HepG2 (cell line): ENCODE results near the gene PPP4R4. TPM values are rescaled to one million over a fixed set of nuclear protein-coding genes. Genes with fewer than 3 reads are reported as not detected.

Experiments used
- DNMT3B ChIP-seq: conservative IDR thresholded peaks from 2 replicates; pipeline ENCODE4 v1.6.1; 2016; ENCODE audit warnings: missing biosample characterization, control low read depth
- HDAC1 ChIP-seq: sonication (generic); formaldehyde crosslinking; IDR thresholded peaks from 2 replicates; pipeline ENCODE4 v1.5.1; 2020; ENCODE audit warnings: mild to moderate bottlenecking, missing genetic modification reagents
- NFIB ChIP-seq: sonication (generic); formaldehyde crosslinking; IDR thresholded peaks from 2 replicates; pipeline ENCODE4 v1.9.0; 2021; ENCODE audit warnings: missing genetic modification reagents, mild to moderate bottlenecking, borderline replicate concordance
- NFRKB ChIP-seq: fragments of 450-650 bp; IDR thresholded peaks from 2 replicates; pipeline ENCODE4 v1.6.1; 2017
- TEAD3 ChIP-seq: optimal IDR thresholded peaks from 2 replicates; pipeline ENCODE3; 2016; ENCODE audit warnings: borderline replicate concordance
- TGIF2 ChIP-seq: IDR thresholded peaks from 2 replicates; pipeline ENCODE4 v1.6.1; 2016; ENCODE audit warnings: control low read depth, missing compliant biosample characterization
- THRA ChIP-seq: sonication (generic); formaldehyde crosslinking; IDR thresholded peaks from 2 replicates; pipeline ENCODE4 v1.4.0; 2020; ENCODE audit warnings: missing genetic modification reagents, borderline replicate concordance
- USF2 ChIP-seq, 2 experiments: sonication (generic) in 1 of 2; formaldehyde crosslinking in 1 of 2; IDR thresholded peaks; 2 replicates each; pipeline versions ENCODE4 v1.5.1 to v1.6.1; 2011 to 2020; ENCODE audit warnings: borderline replicate concordance in 1 of 2, low read depth in 1 of 2, low read length in 1 of 2, mild to moderate bottlenecking in 1 of 2, missing genetic modification reagents in 1 of 2, moderate library complexity in 1 of 2
- ZBTB3 ChIP-seq: sonication (generic); formaldehyde crosslinking; IDR thresholded peaks from 2 replicates; pipeline ENCODE4 v1.4.0; 2020; ENCODE audit warnings: low read depth, mild to moderate bottlenecking, moderate library complexity, missing genetic modification reagents, borderline replicate concordance
- ZNF224 ChIP-seq: sonication (generic); formaldehyde crosslinking; IDR thresholded peaks from 2 replicates; pipeline ENCODE4 v1.5.0; 2020; ENCODE audit warnings: mild to moderate bottlenecking, missing genetic modification reagents
- ZNF235 ChIP-seq: sonication (generic); formaldehyde crosslinking; IDR thresholded peaks from 2 replicates; pipeline ENCODE4 v1.8.1; 2023; ENCODE audit warnings: mild to moderate bottlenecking, missing genetic modification reagents, borderline replicate concordance
- ZNF256 ChIP-seq: sonication (generic); formaldehyde crosslinking; conservative IDR thresholded peaks from 2 replicates; pipeline ENCODE4 v1.4.0; 2020; ENCODE audit warnings: missing genetic modification reagents
- ZNF260 ChIP-seq: sonication (generic); formaldehyde crosslinking; IDR thresholded peaks from 2 replicates; pipeline ENCODE4 v1.4.0; 2020; ENCODE audit warnings: missing genetic modification reagents, low read depth, mild to moderate bottlenecking, borderline replicate concordance
- ZNF646 ChIP-seq: sonication (generic); formaldehyde crosslinking; IDR thresholded peaks from 2 replicates; pipeline ENCODE4 v1.9.0; 2021; ENCODE audit warnings: mild to moderate bottlenecking, missing genetic modification reagents
- ZNF670 ChIP-seq: sonication (generic); formaldehyde crosslinking; IDR thresholded peaks from 2 replicates; pipeline ENCODE4 v1.8.0; 2022; ENCODE audit warnings: mild to moderate bottlenecking, missing genetic modification reagents, borderline replicate concordance
- ZNF737 ChIP-seq: sonication (generic); formaldehyde crosslinking; IDR thresholded peaks from 2 replicates; pipeline ENCODE4 v1.5.0; 2020; ENCODE audit warnings: missing genetic modification reagents, mild to moderate bottlenecking, borderline replicate concordance
- polyA plus RNA-seq, 8 experiments: library from polyadenylated mRNA; depleted of rRNA in 3 of 8; stranded (reverse) in 7 of 8; unstranded in 1 of 8; fragments of >200 nt; fragmentation: Illumina TruSeq in 4 of 8; extraction: Trizol in 4 of 8; gene quantifications; 2 replicates each; pipeline versions ENCODE4 v1.2.1 to v1.2.3, GENCODE V29; 2011 to 2016; ENCODE audit warnings: low read depth in 4 of 8, missing spikeins in 1 of 8, mixed read lengths in 1 of 8; ENCODE audit not compliant: insufficient read depth in 1 of 8
- total RNA-seq, 5 experiments: library from RNA; depleted of rRNA; stranded (reverse); fragments of >200 nt; fragmentation: Illumina TruSeq; extraction: Trizol; gene quantifications; 2 replicates each; pipeline ENCODE4 v1.2.3, GENCODE V29; 2016; ENCODE audit warnings: low read depth in 1 of 5
- TF ChIP-seq, protein P1 (sequence below): sonication (generic); formaldehyde crosslinking; IDR thresholded peaks from 2 replicates; pipeline ENCODE4 v1.5.0; 2020; ENCODE audit warnings: mild to moderate bottlenecking, low read depth, missing genetic modification reagents, borderline replicate concordance

PPP4R4 gene
- total and polyA plus RNA-seq, 2 of the 13 experiments (the other 11 are each of a cell fraction or from before 2014, with no cell fraction given): 9.5 to 19.8 TPM

- TF ChIP-seq ZNF256 (CRISPR knock-in tag): no peak
- TF ChIP-seq THRA (CRISPR knock-in tag): no peak
- TF ChIP-seq, protein P1, sequence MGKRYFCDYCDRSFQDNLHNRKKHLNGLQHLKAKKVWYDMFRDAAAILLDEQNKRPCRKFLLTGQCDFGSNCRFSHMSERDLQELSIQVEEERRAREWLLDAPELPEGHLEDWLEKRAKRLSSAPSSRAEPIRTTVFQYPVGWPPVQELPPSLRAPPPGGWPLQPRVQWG (CRISPR knock-in tag): no peak
- no peak for TF ChIP-seq ZNF235 (CRISPR knock-in tag)
- no peak for TF ChIP-seq ZNF670 (CRISPR knock-in tag)
- TF ChIP-seq ZNF224 (CRISPR knock-in tag): no peak
- TF ChIP-seq TGIF2 (CRISPR knock-in tag): no peak
- no peak for TF ChIP-seq NFIB
- TF ChIP-seq DNMT3B: 0 out of 2 replicates have a peak, but pooled peaks have one; percentile 35
- no peak for TF ChIP-seq USF2 (IDR thresholded peaks at IDR 0.05; ENCODE audit: low read depth, low read length)
- TF ChIP-seq USF2 (CRISPR knock-in tag; IDR thresholded peaks at IDR 0.05; ENCODE audit: borderline replicate concordance): no peak
- TF ChIP-seq NFRKB: no peak
- TF ChIP-seq ZNF646 (CRISPR knock-in tag): no peak
- TF ChIP-seq ZBTB3: no peak
- no peak for TF ChIP-seq ZNF260 (CRISPR knock-in tag)
- TF ChIP-seq TEAD3: no peak
- TF ChIP-seq ZNF737 (CRISPR knock-in tag): no peak
- TF ChIP-seq HDAC1 (CRISPR knock-in tag): peak; percentile 28; the same call in 1 of the 2 replicates
These were observed 644 bp upstream of the PPP4R4 start (continued) for GRCh38 chr14:94173471-94173884.
